IMR-90 (cell line): Measurements from ENCODE around the gene ERG.

Experiments
- BHLHE40 ChIP-seq: fragments of 150-350 bp; IDR thresholded peaks from 2 replicates; pipeline ENCODE4 v1.6.1; 2016; ENCODE audit warnings: mild to moderate bottlenecking, low read depth, low read length
- CEBPB ChIP-seq: IDR thresholded peaks from 2 replicates; pipeline ENCODE4 v1.6.1; 2012; ENCODE audit warnings: low read depth, low read length, improper control_type of control experiment
- CHD1 ChIP-seq: IDR thresholded peaks from 2 replicates; pipeline ENCODE4 v1.6.1; 2012; ENCODE audit warnings: low read depth, low read length, improper control_type of control experiment
- FOS ChIP-seq: fragments of 150-350 bp; IDR thresholded peaks from 2 replicates; pipeline ENCODE4 v1.6.1; 2016; ENCODE audit warnings: low read depth, low read length
- MAFK ChIP-seq: IDR thresholded peaks from 2 replicates; pipeline ENCODE4 v1.6.1; 2012; ENCODE audit warnings: low read depth, low read length, improper control_type of control experiment
- NFE2L2 ChIP-seq: fragments of 150-350 bp; IDR thresholded peaks from 2 replicates; pipeline ENCODE4 v1.6.1; 2016; ENCODE audit warnings: low read depth, mild to moderate bottlenecking, low read length
- POLR2A ChIP-seq: IDR thresholded peaks from 2 replicates; pipeline ENCODE4 v1.6.1; 2012; ENCODE audit warnings: mild to moderate bottlenecking, low read depth, low read length
- RAD21 ChIP-seq: IDR thresholded peaks from 2 replicates; pipeline ENCODE4 v1.6.1; 2012; ENCODE audit warnings: low read length, improper control_type of control experiment
- RCOR1 ChIP-seq: IDR thresholded peaks from 2 replicates; pipeline ENCODE4 v1.6.1; 2012; ENCODE audit warnings: mild to moderate bottlenecking, low read length, improper control_type of control experiment; ENCODE audit not compliant: insufficient replicate concordance
- TF ChIP-seq, protein P1 (sequence below): conservative IDR thresholded peaks from 2 replicates; pipeline ENCODE4 v1.5.1; 2012; ENCODE audit warnings: mild to moderate bottlenecking, low read depth, low read length, improper control_type of control experiment
- TF ChIP-seq, protein P2 (sequence below): fragments of 150-350 bp; IDR thresholded peaks from 2 replicates; pipeline ENCODE4 v1.6.1; 2017; ENCODE audit warnings: mild to moderate bottlenecking, antibody characterized with exemption, low read length, low read depth

DNA sequence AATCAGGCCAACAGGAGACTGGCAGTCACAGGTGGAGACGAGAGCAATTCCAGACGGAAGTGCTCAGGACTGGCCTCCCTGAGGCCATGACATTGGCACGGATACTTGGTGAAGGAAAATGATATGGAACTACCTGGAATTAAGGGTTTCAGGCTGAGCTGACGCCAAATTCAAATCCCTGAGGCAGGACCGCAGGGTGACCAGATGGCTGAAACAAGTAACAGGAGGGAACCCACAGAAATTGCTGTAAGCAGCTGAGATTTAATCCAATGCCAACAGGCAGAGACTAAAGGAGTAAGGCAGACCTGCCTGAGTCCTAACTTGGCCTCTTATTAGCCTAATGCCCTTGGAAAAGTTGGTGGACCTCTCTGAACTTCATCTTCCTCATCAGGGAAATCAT lies 76.2 kb downstream of the ERG start:
- no peak for TF ChIP-seq POLR2A
- TF ChIP-seq, protein P1, sequence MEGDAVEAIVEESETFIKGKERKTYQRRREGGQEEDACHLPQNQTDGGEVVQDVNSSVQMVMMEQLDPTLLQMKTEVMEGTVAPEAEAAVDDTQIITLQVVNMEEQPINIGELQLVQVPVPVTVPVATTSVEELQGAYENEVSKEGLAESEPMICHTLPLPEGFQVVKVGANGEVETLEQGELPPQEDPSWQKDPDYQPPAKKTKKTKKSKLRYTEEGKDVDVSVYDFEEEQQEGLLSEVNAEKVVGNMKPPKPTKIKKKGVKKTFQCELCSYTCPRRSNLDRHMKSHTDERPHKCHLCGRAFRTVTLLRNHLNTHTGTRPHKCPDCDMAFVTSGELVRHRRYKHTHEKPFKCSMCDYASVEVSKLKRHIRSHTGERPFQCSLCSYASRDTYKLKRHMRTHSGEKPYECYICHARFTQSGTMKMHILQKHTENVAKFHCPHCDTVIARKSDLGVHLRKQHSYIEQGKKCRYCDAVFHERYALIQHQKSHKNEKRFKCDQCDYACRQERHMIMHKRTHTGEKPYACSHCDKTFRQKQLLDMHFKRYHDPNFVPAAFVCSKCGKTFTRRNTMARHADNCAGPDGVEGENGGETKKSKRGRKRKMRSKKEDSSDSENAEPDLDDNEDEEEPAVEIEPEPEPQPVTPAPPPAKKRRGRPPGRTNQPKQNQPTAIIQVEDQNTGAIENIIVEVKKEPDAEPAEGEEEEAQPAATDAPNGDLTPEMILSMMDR: no peak
- TF ChIP-seq MAFK: no peak
- TF ChIP-seq FOS: no peak
- no peak for TF ChIP-seq BHLHE40
- TF ChIP-seq CEBPB: no peak
- no peak for TF ChIP-seq NFE2L2
- no peak for TF ChIP-seq CHD1
- TF ChIP-seq, protein P2, sequence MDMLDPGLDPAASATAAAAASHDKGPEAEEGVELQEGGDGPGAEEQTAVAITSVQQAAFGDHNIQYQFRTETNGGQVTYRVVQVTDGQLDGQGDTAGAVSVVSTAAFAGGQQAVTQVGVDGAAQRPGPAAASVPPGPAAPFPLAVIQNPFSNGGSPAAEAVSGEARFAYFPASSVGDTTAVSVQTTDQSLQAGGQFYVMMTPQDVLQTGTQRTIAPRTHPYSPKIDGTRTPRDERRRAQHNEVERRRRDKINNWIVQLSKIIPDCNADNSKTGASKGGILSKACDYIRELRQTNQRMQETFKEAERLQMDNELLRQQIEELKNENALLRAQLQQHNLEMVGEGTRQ: no peak
- no peak for TF ChIP-seq RCOR1
- no peak for TF ChIP-seq RAD21
